SIG-M5 (cell line): ENCODE results near the gene TSPOAP1.

Experiments used
- DNase-seq: peaks from one replicate; lab custom pipeline; 2025; lab: John Stamatoyannopoulos, UW

TSPOAP1 gene

GRCh38 chr17:58363457-58364185 is 35.0 kb upstream of the TSPOAP1 start:
- DNase-seq = no peak

GRCh38 chr17:58362368-58363014 is 33.9 kb upstream of the TSPOAP1 start:
- DNase-seq = no peak

GRCh38 chr17:58360296-58361063 is 31.9 kb upstream of the TSPOAP1 start:
- no peak for DNase-seq

- DNase-seq = no peak
Observed at GRCh38 chr17:58358408-58359172, 30.0 kb upstream of the TSPOAP1 start.

DNA sequence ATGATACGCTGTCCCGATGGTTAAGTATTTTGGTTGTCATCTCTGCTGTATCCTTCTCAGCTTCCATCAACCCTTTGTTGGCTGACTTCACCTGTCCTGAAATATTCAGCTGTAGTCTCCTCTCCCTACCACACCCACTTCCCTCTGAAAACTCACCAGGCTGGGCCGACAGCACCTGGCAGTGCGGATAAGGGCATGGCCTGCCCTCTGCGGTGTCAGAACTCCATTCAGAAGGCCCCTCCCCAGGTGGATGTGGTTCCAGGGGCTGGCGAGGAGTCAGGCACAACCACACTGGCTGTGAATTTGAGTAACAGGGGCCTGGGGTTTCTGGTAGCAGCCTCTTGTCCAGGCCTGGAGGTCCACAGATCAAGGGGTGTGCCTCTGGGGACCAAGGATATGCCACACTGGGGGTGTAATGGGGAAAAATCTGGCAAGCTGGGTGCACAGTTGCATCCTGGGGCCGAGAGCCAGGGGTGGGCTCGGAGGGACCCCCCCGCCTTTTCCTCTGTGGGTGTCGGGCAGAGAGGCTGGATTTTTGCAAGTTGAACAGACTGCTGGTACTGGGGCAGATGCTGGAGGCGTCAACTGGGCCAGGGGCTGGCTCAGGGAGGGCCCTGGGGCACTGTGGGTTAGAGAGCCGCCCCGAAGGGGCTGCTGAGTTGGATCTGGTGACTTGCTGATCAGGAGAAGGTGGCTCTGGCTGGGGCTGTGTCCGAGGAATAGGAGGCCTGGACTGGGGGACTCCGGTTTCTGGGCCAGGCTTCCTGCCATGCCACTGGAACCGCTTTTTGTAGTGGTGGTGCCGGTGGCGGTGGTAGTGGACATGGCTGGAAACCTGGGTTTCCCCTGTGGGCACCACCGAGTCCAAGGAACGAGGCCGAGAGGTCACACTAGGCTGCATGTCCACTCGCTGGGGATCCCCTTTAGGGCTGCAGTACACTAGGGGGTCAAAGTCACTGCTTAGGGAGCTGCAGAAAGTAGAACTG is 29.0 kb upstream of the TSPOAP1 start:
- DNase-seq = no peak

GRCh38 chr17:58356231-58356630 is 27.6 kb upstream of the TSPOAP1 start:
- DNase-seq = no peak

- DNase-seq = no peak
Observed at GRCh38 chr17:58354541-58355216, 26.1 kb upstream of the TSPOAP1 start.

GRCh38 chr17:58353389-58353825 is 24.8 kb upstream of the TSPOAP1 start:
- DNase-seq = no peak

DNA sequence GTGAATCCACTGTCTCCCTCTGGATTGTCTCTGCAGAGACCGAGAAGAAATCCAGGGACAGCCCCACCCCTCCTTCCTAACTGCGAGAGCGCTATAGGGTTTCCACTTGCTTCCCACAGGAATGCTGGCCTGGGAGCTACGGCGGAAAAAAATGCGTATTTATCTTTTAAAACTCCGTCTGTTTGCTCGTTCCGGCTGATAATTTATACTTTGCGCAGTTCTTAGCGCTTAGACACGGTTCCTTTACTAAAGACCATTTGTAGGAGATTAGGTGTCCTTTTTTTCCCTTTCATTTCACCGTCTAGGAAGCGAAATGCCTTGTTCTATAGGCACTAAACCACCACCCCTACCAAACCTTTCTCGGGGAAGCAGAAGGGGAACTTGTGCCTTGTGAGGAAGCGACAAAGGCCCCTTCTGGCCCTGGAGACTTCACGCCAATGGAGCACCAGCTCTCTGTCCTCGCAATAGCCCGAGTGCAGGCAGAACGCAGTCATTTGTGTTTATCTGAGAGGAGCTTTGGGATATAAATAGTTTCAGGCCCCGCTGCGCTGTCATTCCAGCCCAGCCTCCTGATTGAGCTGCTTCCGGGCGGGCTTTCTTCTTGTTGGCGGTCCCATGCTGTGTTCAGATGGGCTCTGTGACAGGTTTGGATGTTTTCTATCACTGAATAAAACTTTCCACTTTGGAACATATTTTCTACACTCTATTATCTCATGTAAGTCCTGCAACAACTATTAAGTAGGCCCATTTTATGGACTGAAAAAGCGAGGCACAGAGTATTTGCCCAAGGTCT is 24.2 kb upstream of the TSPOAP1 start:
- DNase-seq = no peak

- peak; percentile 84 for DNase-seq
Observed at GRCh38 chr17:58351831-58352595, 23.4 kb upstream of the TSPOAP1 start, which contains the start of gene SUPT4H1. Gene SUPT4H1, minus strand, starts transcription at chr17:58352201. Its CDS starts 66 bp downstream, at chr17:58352135.

- DNase-seq = no peak
Observed at GRCh38 chr17:58351182-58351581, 22.6 kb upstream of the TSPOAP1 start.

GRCh38 chr17:58348038-58348437 is 19.4 kb upstream of the TSPOAP1 start:
- no peak for DNase-seq

DNA sequence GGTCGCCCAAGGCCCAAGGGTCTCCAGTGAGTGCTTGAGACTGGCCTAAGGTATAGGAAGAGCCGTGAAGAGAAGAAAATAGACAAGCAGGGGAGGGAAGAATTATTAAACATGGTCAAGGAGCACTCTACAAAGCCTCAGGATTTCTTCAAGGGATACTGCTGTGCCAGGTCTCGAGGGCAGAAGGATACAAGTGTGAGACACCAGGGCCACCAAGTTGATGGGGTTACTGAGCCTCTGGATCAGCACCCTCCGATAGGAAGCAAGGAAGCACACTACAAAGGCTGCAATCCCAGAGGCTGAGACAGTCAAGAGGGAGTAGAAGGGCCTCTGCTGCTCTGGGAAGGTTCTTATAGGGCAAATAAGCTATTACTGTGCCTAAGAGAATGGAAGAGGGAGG is 16.9 kb upstream of the TSPOAP1 start:
- DNase-seq = no peak

- DNase-seq = no peak
Observed at GRCh38 chr17:58344791-58345157, 16.2 kb upstream of the TSPOAP1 start.

GRCh38 chr17:58344047-58344790 is 15.6 kb upstream of the TSPOAP1 start:
- peak; percentile 83 for DNase-seq

- no peak for DNase-seq
Observed at GRCh38 chr17:58343131-58343530, 14.5 kb upstream of the TSPOAP1 start.

GRCh38 chr17:58341861-58342475 is 13.4 kb upstream of the TSPOAP1 start:
- no peak for DNase-seq
